DMS153 treated with DMSO at 0.1 percent for 48 hours (cell line): ENCODE data around the gene HNRNPDL.
"Not testable (repeated sequence)": the region's sequence is repeated elsewhere in the genome, so short reads cannot be mapped to it uniquely, and the experiment has no call there.

Source experiments
- DNase-seq: peaks from one replicate; lab custom pipeline; 2025; ENCODE audit not compliant: unreplicated experiment; lab: John Stamatoyannopoulos, UW

Gene HNRNPDL

DNA sequence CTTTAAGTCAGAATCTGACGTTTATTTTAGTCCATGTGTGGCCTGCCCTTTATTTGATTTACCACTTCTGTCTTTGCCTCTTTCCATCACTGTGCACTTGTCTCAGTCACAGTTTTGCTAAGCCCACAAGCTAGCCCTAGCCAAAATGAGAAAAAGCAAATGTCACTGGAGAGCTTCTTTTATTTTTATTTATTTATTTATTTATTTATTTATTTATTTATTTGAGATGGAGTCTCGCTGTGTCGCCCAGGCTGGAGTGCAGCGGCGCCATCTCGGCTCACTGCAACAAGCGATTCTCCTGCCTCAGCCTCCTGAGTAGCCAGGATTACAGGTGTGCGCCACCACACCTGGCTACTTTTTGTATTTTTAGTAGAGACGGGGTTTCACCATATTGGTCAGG is 40.2 kb downstream of the HNRNPDL start:
- not testable (repeated sequence) for DNase-seq

- no peak for DNase-seq
These were observed 41.9 kb downstream of the HNRNPDL start for GRCh38 chr4:82388405-82388804.

DNA sequence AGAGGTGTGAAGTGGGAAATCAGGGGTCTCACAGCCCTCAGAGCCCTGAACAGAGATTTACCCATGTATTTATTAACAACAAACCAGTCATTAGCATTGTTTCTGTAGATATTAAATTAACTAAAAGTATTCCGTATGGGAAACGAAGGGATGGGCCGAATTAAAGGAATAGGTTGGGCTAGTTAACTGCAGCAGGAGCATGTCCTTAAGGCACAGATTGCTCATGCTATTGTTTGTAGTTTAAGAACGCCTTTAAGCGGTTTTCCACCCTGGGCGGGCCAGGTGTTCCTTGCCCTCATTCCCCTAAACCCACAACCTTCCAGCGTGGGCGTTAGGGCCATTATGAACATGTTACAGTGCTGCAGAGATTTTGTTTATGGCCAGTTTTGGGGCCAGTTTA is 44.0 kb downstream of the HNRNPDL start:
- DNase-seq, result not testable (repeated sequence)

- no peak for DNase-seq
These were observed 47.5 kb downstream of the HNRNPDL start for GRCh38 chr4:82382751-82383150.

DNA sequence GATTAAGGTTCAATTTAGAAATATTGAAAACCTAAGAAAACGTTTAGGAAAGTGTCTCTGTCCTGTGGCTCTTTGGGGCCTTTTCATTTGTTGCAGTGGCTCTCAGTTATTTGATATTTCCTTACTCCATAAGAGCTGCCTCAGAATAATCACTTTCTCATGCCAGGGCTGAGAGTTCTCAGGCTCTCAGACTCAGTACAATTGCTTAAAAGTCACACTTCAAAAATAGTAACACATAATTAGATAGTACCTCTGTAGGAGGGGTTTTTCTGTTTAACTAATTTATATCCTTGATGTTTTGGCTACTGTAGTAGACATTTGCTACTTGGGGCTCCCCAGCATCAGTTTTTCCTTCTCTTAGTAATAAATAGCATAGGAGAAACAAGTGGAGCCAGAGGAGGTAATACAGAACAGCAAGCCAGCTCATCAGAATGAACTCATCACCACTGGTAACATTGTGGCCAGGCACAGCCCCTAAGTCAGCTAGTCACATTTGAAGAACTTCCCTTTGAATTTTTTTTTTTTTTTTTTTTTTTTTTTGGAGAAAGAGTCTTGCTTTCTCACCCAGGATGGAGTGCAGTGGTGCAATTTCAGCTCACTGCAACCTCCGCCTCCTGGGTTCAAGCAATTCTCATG is 48.5 kb downstream of the HNRNPDL start:
- no peak for DNase-seq

GRCh38 chr4:82381235-82381634 is 49.0 kb downstream of the HNRNPDL start:
- no peak for DNase-seq

GRCh38 chr4:82380831-82381230 is 49.4 kb downstream of the HNRNPDL start:
- no peak for DNase-seq

DNA sequence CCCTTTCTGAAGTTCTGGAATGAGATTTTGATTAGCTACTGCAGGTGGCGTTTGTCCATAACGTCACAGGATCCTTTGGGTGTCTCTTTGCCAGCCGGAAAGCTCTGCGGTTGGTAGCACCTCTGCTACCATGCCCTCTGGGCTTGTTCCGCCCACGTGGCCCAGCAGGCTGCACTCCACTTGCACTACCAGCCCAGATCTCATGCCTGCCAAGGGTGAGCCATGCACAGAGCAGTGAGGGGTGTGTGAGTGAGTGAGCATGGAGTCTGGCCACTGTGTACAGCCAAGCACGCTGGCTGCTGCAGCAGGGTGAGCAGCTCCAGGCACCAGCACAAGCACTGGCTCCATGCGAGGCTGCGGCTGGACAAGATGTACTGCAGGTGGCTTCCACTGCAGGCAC is 49.9 kb downstream of the HNRNPDL start:
- DNase-seq, result no peak

DNA sequence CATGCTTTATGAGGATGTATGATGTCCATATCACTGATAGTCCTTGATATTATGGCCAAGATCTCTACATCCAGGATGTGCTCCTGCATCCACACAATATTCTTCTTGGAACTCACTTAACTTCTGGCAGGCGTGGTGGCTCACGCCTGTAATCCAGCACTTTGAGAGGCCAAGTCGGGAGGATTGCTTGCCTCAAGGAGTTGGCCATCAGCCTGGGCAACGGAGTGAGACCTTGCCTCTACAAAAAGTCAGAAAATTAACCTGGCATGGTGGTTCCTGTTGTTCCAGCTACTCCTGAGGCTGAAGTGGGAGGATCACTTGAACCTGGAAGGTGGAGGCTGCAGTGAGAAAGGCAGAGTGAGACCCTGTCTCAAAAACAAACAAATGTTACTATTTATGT is 54.2 kb downstream of the HNRNPDL start:
- no peak for DNase-seq

DNA sequence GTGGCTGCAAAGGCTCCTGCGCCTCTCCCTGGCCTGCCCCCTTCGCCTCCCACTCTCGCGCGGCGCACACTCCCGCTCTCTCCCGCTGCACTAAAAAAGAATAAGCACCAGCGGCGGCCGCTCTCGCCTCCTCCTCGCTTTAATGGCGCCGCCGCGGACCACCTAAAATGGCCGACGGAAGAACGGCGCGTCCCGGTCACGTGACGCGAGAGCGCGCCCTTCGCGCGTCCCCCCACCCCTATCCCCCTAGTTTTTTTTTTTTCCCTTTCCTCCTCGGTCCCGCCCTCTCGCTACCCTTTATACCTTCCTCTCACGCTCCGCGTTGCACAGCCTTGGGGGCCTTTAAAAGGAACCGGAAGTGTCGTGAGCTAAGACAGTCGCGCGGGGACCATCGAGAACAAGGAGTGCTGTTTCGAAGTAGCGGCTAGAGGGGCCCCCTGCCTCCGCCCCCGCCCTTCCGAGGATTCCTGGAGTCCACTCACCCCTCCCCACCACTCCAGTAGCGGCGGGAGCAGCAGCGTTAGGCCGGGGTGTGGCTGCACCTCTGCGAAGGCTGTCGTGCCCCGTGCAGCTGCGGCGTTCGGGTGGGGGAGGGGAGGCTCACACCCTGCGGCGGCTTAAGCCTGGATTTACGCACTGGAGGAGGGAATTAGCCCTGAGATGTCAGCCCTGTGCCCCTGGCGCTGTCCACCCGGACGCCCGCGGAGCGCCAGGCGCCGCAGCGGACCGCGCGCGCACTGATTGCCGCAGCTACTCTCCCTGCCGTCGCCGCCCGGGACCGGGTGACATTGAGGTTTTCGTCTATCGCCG is 56.2 kb downstream of the HNRNPDL start, which contains the start of gene HNRNPD:
HNRNPD (minus strand) TSS at position 176 of the 810 bp plus-strand sequence. CDS start 313 bp downstream, outside the sequence.
- peak; percentile 99 for DNase-seq

DNA sequence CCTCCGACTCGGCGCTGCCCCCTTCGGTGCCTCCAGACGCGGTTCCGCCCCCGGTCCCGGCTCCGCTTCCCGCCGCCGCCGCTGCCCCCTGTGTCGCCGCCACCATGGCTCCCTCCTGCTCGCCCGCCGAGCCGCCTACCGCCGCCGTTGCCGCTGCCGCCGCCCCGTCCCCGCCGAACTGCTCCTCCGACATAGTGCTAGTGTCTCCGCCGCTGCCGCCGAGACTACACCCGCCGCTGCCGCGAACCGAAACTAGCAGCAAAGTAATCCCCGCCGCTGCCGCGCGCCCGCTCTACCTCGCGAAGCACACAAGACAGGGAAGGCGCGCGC is 56.8 kb downstream of the HNRNPDL start:
- no peak for DNase-seq
